IMR-90 (cell line): ENCODE measurements around the gene ERGIC1. TPM values are rescaled to one million over a fixed set of nuclear protein-coding genes. Genes with fewer than 3 reads are reported as not detected.

ENCODE experiments used
- ATAC-seq: fragments of 200-7000 bp; cut with Tn5 transposase; 2 replicates; pipeline ENCODE4 v1.9.1; 2020; ENCODE audit warnings: low read depth, mild to moderate bottlenecking, moderate library complexity
- BruUV-seq: library from RNA; stranded (reverse); fragments of 400-500 nt; replicated peaks from 2 replicates; lab custom pipeline; 2021; lab: Mats Ljungman, UMichigan
- CTCF ChIA-PET: fragments of 300-600 bp; formaldehyde crosslinking; extraction: SDS; loops from one replicate; lab custom pipeline; 2021; ENCODE audit warnings: antibody characterized with exemption; lab: Yijun Ruan, JAX
- POLR2A ChIA-PET: fragments of 300-600 bp; sonication (Branson Sonifier 250); formaldehyde crosslinking; loops from one replicate; lab custom pipeline; 2022; ENCODE audit warnings: antibody characterized with exemption; ENCODE audit not compliant: unreplicated experiment; lab: Charles Lee
- DNase-seq: peaks from one replicate; pipeline ENCODE4 v3.0.0; 2013
- H2AFZ ChIP-seq: replicated peaks from 2 replicates; pipeline ENCODE3; 2013; ENCODE audit warnings: low read length, mild to moderate bottlenecking; ENCODE audit not compliant: poor library complexity
- H2AK5ac ChIP-seq: 2 replicates; pipeline ENCODE4 v1.6.1; 2013; ENCODE audit warnings: low read depth, low read length, inconsistent platforms
- H2AK9ac ChIP-seq: replicated peaks from 2 replicates; pipeline ENCODE3; 2013; ENCODE audit warnings: mild to moderate bottlenecking, low read depth, low read length, moderate library complexity; ENCODE audit not compliant: poor library complexity
- H2BK120ac ChIP-seq: 2 replicates; pipeline ENCODE4 v1.6.1; 2013; ENCODE audit warnings: low read depth, low read length, inconsistent platforms
- H2BK15ac ChIP-seq: 3 replicates; pipeline ENCODE4 v1.6.1; 2013; ENCODE audit warnings: low read depth, low read length, inconsistent platforms
- H2BK20ac ChIP-seq: 2 replicates; pipeline ENCODE4 v1.6.1; 2013; ENCODE audit warnings: low read depth, mild to moderate bottlenecking, inconsistent platforms, low read length, moderate library complexity
- H2BK5ac ChIP-seq: 2 replicates; pipeline ENCODE4 v1.6.1; 2013; ENCODE audit warnings: mild to moderate bottlenecking, low read depth, low read length, inconsistent platforms; ENCODE audit not compliant: poor library complexity, severe bottlenecking
- H3K14ac ChIP-seq: replicated peaks from 2 replicates; pipeline ENCODE4 v1.6.1; 2013; ENCODE audit warnings: low read depth, low read length, inconsistent platforms
- H3K18ac ChIP-seq: 2 replicates; pipeline ENCODE4 v1.6.1; 2013; ENCODE audit warnings: low read depth, low read length, control low read depth
- H3K23ac ChIP-seq: 2 replicates; pipeline ENCODE4 v1.6.1; 2013; ENCODE audit warnings: low read depth, low read length, inconsistent platforms
- H3K27ac ChIP-seq: 2 replicates; pipeline ENCODE4 v1.5.1; 2013; ENCODE audit warnings: mild to moderate bottlenecking, control low read depth, low read length; ENCODE audit not compliant: insufficient read depth
- H3K27me3 ChIP-seq: 2 replicates; pipeline ENCODE4 v1.6.1; 2013; ENCODE audit warnings: low read length; ENCODE audit not compliant: control insufficient read depth, insufficient read depth
- H3K36me3 ChIP-seq: 2 replicates; pipeline ENCODE4 v1.6.1; 2013; ENCODE audit warnings: low read length, mixed read lengths; ENCODE audit not compliant: control insufficient read depth, insufficient read depth
- H3K4ac ChIP-seq: 2 replicates; pipeline ENCODE4 v1.6.1; 2013; ENCODE audit warnings: low read depth, low read length, inconsistent platforms
- H3K4me1 ChIP-seq: 2 replicates; pipeline ENCODE4 v1.6.1; 2013; ENCODE audit warnings: low read length, mixed read lengths; ENCODE audit not compliant: control insufficient read depth, insufficient read depth
- H3K4me2 ChIP-seq: 2 replicates; pipeline ENCODE4 v1.6.1; 2013; ENCODE audit warnings: low read depth, mild to moderate bottlenecking, control low read depth, low read length, moderate library complexity
- H3K4me3 ChIP-seq: 2 replicates; pipeline ENCODE4 v1.5.1; 2013; ENCODE audit warnings: low read depth, mild to moderate bottlenecking, control low read depth, low read length, moderate library complexity; ENCODE audit not compliant: insufficient read depth
- H3K56ac ChIP-seq: 2 replicates; pipeline ENCODE4 v1.6.1; 2013; ENCODE audit warnings: low read length, inconsistent platforms; ENCODE audit not compliant: insufficient read depth; ENCODE audit errors: extremely low read depth
- H3K79me1 ChIP-seq, 2 experiments: 2 replicates each; pipeline ENCODE4 v1.6.1; 2013; ENCODE audit warnings: low read length in 2 of 2, inconsistent platforms in 1 of 2, low read depth in 1 of 2
- H3K9ac ChIP-seq: 2 replicates; pipeline ENCODE4 v1.6.1; 2013; ENCODE audit warnings: low read depth, low read length, control low read depth
- H3K9me1 ChIP-seq: 2 replicates; pipeline ENCODE4 v1.6.1; 2013; ENCODE audit warnings: low read length, inconsistent platforms; ENCODE audit not compliant: insufficient read depth
- H3K9me3 ChIP-seq: 2 replicates; pipeline ENCODE4 v1.6.1; 2013; ENCODE audit warnings: low read length; ENCODE audit not compliant: control insufficient read depth, insufficient read depth
- H4K20me1 ChIP-seq: 2 replicates; pipeline ENCODE4 v1.6.1; 2013; ENCODE audit warnings: low read length, inconsistent platforms; ENCODE audit not compliant: insufficient read depth
- H4K5ac ChIP-seq: 2 replicates; pipeline ENCODE4 v1.6.1; 2013; ENCODE audit warnings: mild to moderate bottlenecking, low read depth, low read length, control low read depth
- H4K8ac ChIP-seq, 2 experiments: 2 replicates each; pipeline ENCODE4 v1.6.1; 2013; ENCODE audit warnings: low read depth in 2 of 2, low read length in 2 of 2, control low read depth in 1 of 2, inconsistent platforms in 1 of 2
- H4K91ac ChIP-seq: 2 replicates; pipeline ENCODE4 v1.6.1; 2013; ENCODE audit warnings: low read depth, low read length, inconsistent platforms; ENCODE audit not compliant: insufficient read depth
- BHLHE40 ChIP-seq: fragments of 150-350 bp; IDR thresholded peaks from 2 replicates; pipeline ENCODE4 v1.6.1; 2016; ENCODE audit warnings: mild to moderate bottlenecking, low read depth, low read length
- CEBPB ChIP-seq: IDR thresholded peaks from 2 replicates; pipeline ENCODE4 v1.6.1; 2012; ENCODE audit warnings: low read depth, low read length, improper control_type of control experiment
- CHD1 ChIP-seq: IDR thresholded peaks from 2 replicates; pipeline ENCODE4 v1.6.1; 2012; ENCODE audit warnings: low read depth, low read length, improper control_type of control experiment
- ELK1 ChIP-seq: fragments of 150-350 bp; IDR thresholded peaks from 2 replicates; pipeline ENCODE4 v1.6.1; 2016; ENCODE audit warnings: low read depth, mild to moderate bottlenecking, low read length, moderate library complexity, borderline replicate concordance
- FOS ChIP-seq: fragments of 150-350 bp; IDR thresholded peaks from 2 replicates; pipeline ENCODE4 v1.6.1; 2016; ENCODE audit warnings: low read depth, low read length
- MAFK ChIP-seq: IDR thresholded peaks from 2 replicates; pipeline ENCODE4 v1.6.1; 2012; ENCODE audit warnings: low read depth, low read length, improper control_type of control experiment
- MAZ ChIP-seq: IDR thresholded peaks from 2 replicates; pipeline ENCODE4 v1.6.1; 2012; ENCODE audit warnings: low read depth, mild to moderate bottlenecking, low read length, improper control_type of control experiment, moderate library complexity, borderline replicate concordance
- MXI1 ChIP-seq: IDR thresholded peaks from 2 replicates; pipeline ENCODE4 v1.6.1; 2012; ENCODE audit warnings: low read depth, mild to moderate bottlenecking, low read length, moderate library complexity, borderline replicate concordance
- NFE2L2 ChIP-seq: fragments of 150-350 bp; IDR thresholded peaks from 2 replicates; pipeline ENCODE4 v1.6.1; 2016; ENCODE audit warnings: low read depth, mild to moderate bottlenecking, low read length
- POLR2A ChIP-seq: IDR thresholded peaks from 2 replicates; pipeline ENCODE4 v1.6.1; 2012; ENCODE audit warnings: mild to moderate bottlenecking, low read depth, low read length
- RAD21 ChIP-seq: IDR thresholded peaks from 2 replicates; pipeline ENCODE4 v1.6.1; 2012; ENCODE audit warnings: low read length, improper control_type of control experiment
- RCOR1 ChIP-seq: IDR thresholded peaks from 2 replicates; pipeline ENCODE4 v1.6.1; 2012; ENCODE audit warnings: mild to moderate bottlenecking, low read length, improper control_type of control experiment; ENCODE audit not compliant: insufficient replicate concordance
- RFX5 ChIP-seq: IDR thresholded peaks from 2 replicates; pipeline ENCODE4 v1.8.0; 2012; ENCODE audit warnings: low read depth, mild to moderate bottlenecking, low read length, moderate library complexity
- SMC3 ChIP-seq: fragments of 150-350 bp; IDR thresholded peaks from 2 replicates; pipeline ENCODE4 v1.6.1; 2016; ENCODE audit warnings: low read depth, mild to moderate bottlenecking, antibody characterized with exemption, low read length, moderate library complexity
- USF2 ChIP-seq: fragments of 150-350 bp; IDR thresholded peaks from 2 replicates; pipeline ENCODE4 v1.6.1; 2017; ENCODE audit warnings: mild to moderate bottlenecking, antibody characterized with exemption, low read length, low read depth
- WGBS, 2 experiments: methylation state at CpG; one replicate each; pipeline versions ENCODE4 v1.1.5 to v1.1.7; 2013; ENCODE audit warnings: missing lambda C conversion rate in 2 of 2; ENCODE audit not compliant: insufficient read length in 1 of 2; ENCODE audit errors: extremely low coverage in 2 of 2; 5-methylcytosine and 5-hydroxymethylcytosine counted together
- dilution Hi-C: fragments of 300-500 bp; cut with HindIII; formaldehyde crosslinking; loops from one replicate; pipeline ENCODE4 v1.14.3; 2018; ENCODE audit warnings: low sequenced_read_pairs; ENCODE audit not compliant: unreplicated experiment
- in situ Hi-C: fragments of 300-500 bp; cut with MboI; formaldehyde crosslinking; loops from 3 replicates; pipeline ENCODE4 v1.14.3; 2019; ENCODE audit warnings: low sequenced_read_pairs, inconsistent platforms, mixed read lengths
- intact Hi-C: fragments of 100-400 bp; cut with micrococcal nuclease; formaldehyde crosslinking; loops from 2 replicates; pipeline ENCODE4 v1.10.0; 2022
- polyA plus RNA-seq, 3 experiments: library from polyadenylated mRNA; depleted of rRNA; stranded (reverse); fragments of >200 nt; gene quantifications; 2 replicates each; pipeline ENCODE4 v1.2.3, GENCODE V29; 2012; ENCODE audit warnings: low replicate concordance in 1 of 3
- total RNA-seq: library from RNA; depleted of rRNA; stranded (reverse); fragments of >200 nt; gene quantifications from 2 replicates; pipeline ENCODE4 v1.2.3, GENCODE V29; 2012

ERGIC1 gene
- total and polyA plus RNA-seq, 2 of the 4 experiments (the other 2 are of a cell fraction): 134 to 192 TPM

- H3K4me1 ChIP-seq: peaks cover 2% of the 10 kb centered on the region; the same call in 1 of the 2 replicates
- ATAC-seq: peak; percentile 65
- no peak overlapping the region for H2BK15ac ChIP-seq
- peak overlapping the region; percentile 32; the same call in 1 of the 2 replicates for H3K23ac ChIP-seq
- H3K56ac ChIP-seq: peak overlapping the region; percentile 73
- H3K4ac ChIP-seq: peak overlapping the region; percentile 79
- in situ Hi-C loops: loop anchor here (5.0 kb wide), 2 partner anchors 158 to 303 kb away; partner anchors contain the start of gene BNIP1
- DNase-seq: peak; percentile 92
- BruUV-seq: no TSS peak
- POLR2A ChIA-PET: interaction anchor here (0.7 to 1.0 kb wide), 2 partner anchors 73 to 146 kb away, joined by 3 read pairs; no protein-coding TSS in a partner anchor
- peak overlapping the region; percentile 61 for H2BK5ac ChIP-seq
- H4K91ac ChIP-seq: peak overlapping the region; percentile 70
- no peak overlapping the region for H2BK20ac ChIP-seq
- H3K9ac ChIP-seq: peak overlapping the region; percentile 92
- H3K4me3 ChIP-seq: peak overlapping the region; percentile 86
- intact Hi-C loops: loop anchor here (1.0 to 2.0 kb wide), 3 partner anchors 73 to 298 kb away; partner anchors contain the start of gene BNIP1
- peak overlapping the region; percentile 5 to 91; a peak in 3 of 4 replicates for H4K8ac ChIP-seq
- H3K27me3 ChIP-seq: no peaks in the 10 kb centered on the region
- peak overlapping the region; percentile 94 for H2AK9ac ChIP-seq
- no peaks in the 10 kb centered on the region; the same call in 1 of the 2 replicates for H3K9me1 ChIP-seq
- peak overlapping the region; percentile 73 for H3K18ac ChIP-seq
- H3K27ac ChIP-seq: peak overlapping the region; percentile 92
- H4K5ac ChIP-seq: peak overlapping the region; percentile 45
- H2BK120ac ChIP-seq: peak overlapping the region; percentile 24; the same call in 1 of the 2 replicates
- H3K9me3 ChIP-seq: no peaks in the 10 kb centered on the region
- H2AFZ ChIP-seq: peak overlapping the region; percentile 96
- peak overlapping the region; percentile 79 for H2AK5ac ChIP-seq
- dilution Hi-C loops: no loop called here
- H4K20me1 ChIP-seq: peaks cover 27% of the 10 kb centered on the region; the same call in 1 of the 2 replicates
- peak overlapping the region; percentile 89 for H3K4me2 ChIP-seq
- H3K36me3 ChIP-seq: peaks cover 14% of the 10 kb centered on the region; the same call in 1 of the 2 replicates
- H3K79me1 ChIP-seq: peaks cover 10 to 24% of the 10 kb centered on the region in 2 experiments
- H3K14ac ChIP-seq: peak overlapping the region; percentile 87
- CTCF ChIA-PET: interaction anchor here (0.8 to 1.4 kb wide), 5 partner anchors 11 to 404 kb away, joined by 3 to 6 read pairs (median 4); no protein-coding TSS in a partner anchor
- WGBS, 2 experiments: 4% methylated on average over 9 of the region's 15 CpGs; no CpG with 5 or more reads in 1 of the 2 experiments
- TF ChIP-seq MXI1 (peak; percentile 78; the same call in 1 of the 2 replicates), RCOR1 (no peak), MAZ (0 out of 2 replicates have a peak, but pooled peaks have one; percentile 11), MAFK (peak; percentile 59), POLR2A (peak; percentile 58; the same call in 1 of the 2 replicates), CEBPB (peak; percentile 86), RAD21 (peak; percentile 79), BHLHE40 (no peak), USF2 (no peak), NFE2L2 (peak; percentile 68), CHD1 (no peak), FOS (no peak), ELK1 (no peak), RFX5 (no peak), SMC3 (peak; percentile 80)
Measured at GRCh38 chr5:172984244-172984953, 150.3 kb downstream of the ERGIC1 start.
